Germinal center (tissue), 1 donor: ENCODE measurements around the gene RPLP2.

ENCODE experiments used
- DNase-seq: peaks from one replicate; pipeline ENCODE4 v3.0.0; 2012; ENCODE audit warnings: mixed read lengths, low spot score

Gene RPLP2

DNA sequence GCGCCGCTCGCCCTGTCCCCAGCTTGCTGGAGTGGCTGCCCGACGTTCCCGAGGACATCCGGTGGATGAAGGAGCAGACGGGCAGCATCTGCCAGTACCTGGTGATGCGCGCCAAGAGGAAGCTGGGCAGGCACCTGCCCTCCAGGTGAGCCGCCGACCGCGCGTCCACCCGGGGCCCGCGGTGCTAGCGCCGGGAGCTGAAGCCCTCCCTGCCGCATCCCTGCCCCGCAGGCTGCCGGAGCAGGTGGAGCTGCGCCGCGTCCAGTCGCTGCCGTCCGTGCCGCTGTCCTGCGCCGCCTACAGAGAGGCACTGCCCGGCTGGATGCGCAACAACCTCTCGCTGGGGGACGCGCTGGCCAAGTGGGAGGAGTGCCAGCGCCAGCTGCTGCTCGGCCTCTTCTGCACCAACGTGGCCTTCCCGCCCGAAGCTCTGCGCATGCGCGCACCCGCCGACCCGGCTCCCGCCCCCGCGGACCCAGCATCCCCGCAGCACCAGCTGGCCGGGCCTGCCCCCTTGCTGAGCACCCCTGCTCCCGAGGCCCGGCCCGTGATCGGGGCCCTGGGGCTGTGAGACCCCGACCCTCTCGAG is 14.6 kb downstream of the RPLP2 start:
- no peak for DNase-seq

DNA sequence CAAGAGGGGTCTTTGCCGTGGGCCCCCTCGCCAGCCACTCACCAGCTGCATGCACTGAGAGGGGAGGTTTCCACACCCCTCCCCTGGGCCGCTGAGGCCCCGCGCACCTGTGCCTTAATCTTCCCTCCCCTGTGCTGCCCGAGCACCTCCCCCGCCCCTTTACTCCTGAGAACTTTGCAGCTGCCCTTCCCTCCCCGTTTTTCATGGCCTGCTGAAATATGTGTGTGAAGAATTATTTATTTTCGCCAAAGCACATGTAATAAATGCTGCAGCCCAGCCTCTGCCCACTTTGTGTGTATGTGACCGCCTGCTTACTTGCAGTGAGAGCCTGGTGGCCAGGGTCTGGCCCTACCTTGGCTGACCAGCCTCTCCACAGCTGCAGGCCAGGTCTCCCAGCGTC is 15.2 kb downstream of the RPLP2 start:
- no peak for DNase-seq

DNA sequence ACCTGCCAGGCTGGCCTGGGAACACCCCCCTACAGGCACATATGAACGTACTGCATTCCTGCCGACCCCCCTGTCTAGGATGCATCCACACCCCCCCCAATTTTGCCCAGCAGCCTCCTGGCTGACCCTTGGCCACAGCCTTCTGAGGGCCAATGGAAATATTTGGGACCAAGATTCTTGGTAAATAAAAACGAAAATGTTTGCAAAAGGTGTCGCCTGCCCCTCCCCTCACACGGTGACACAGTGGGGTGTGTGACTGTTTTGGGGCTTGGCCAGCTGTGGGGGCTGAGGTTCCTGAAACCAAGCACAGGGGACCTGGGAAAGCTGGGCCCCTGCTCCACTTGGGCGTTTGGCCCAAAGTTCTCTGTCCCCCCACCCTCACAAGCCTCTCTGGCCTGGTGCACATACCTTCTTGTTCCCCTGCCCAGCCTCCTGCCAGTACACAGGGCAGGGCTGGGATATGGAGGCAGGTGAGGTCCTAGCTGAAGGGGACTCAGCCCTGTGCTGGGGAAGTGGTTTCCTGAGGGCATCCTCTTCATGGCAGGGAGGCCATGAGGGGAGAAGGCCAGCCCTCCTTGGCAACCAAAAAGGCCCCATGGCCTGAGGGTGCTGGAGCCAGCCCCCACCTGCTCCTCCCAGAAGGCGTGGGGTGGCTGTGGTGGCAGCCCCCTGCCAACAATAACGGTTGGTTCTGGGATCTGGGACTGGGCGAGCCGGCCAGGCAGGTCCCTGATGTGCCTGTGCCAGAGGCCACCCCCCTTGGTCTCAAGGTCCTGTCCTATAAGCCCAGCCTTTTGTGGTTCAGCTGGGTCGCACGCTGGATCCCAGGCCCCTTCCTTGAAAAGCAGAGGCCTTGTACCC is 15.8 kb downstream of the RPLP2 start:
- no peak for DNase-seq

DNA sequence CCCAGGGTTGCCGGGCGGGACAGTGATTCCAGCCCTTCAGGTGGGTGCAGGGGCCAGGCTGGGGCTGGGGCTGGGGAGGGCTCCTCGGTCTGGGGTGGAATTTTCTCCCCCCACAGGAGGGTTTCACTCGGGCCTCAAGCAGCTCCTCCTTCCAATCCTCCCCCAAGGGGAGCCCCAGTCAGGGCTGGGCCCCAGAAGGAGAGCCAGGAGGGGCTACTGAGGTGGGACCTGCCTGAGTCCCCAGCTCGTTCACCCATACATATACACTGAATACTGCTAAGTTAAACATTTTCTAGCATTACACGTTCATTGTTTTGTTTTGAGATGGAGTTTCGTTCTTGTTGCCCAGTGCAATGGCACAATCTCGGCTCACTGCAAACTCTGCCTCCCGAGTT is 16.5 kb downstream of the RPLP2 start:
- DNase-seq, result no peak

DNA sequence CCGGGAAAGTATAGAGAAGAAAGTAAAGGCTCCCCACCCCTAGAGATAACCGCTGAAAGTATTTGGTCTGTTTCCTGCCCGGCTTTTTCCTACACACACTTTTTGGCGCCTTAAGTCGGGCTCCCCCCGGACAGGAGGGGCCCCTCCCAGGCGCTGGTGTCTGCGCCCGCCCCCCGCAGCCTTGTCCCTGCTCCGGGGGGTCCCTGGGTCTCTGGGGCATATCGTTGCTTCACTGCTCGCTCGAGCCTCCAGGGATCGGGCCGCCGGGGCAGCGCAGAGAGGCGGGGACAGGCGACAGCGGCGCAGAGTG is 17.0 kb downstream of the RPLP2 start:
- DNase-seq, result no peak

DNA sequence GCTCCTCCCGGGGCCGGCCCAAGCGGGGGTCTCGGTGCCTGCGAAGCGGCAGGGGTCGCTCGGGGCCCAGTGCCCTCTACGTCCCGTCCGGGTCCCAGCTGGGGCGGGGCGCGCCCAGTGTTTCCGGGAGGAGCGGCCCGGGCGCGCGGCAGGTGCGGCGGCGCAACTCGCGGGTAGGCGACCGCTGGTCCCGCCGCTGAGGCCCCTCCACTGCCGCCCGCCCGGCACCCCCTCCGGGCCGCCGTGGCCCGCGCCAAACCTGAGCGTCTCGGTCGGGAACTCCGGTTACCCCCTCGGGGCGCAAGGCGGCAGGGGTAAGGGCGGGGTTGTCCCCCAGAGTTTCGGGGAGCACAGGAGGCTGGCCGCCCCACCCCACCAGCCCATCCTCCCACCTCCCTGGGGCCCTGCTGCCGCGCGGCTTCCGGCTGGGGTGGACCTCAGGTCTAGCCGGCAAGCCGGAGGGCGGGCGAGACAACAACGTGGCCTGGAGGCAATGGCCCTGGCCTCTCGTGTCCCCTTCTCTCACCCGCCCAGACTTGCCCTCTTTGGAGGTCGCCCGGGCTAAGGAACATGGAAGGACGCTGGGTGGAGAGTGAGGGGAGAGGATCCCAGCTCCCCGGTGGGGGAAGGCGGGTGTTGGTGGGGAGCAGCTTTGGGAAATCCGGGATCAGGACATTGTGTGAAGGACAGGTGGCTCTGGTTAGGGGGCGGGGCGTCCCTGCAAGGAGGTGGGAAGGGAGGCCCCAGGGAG is 17.6 kb downstream of the RPLP2 start:
- DNase-seq, result no peak

DNA sequence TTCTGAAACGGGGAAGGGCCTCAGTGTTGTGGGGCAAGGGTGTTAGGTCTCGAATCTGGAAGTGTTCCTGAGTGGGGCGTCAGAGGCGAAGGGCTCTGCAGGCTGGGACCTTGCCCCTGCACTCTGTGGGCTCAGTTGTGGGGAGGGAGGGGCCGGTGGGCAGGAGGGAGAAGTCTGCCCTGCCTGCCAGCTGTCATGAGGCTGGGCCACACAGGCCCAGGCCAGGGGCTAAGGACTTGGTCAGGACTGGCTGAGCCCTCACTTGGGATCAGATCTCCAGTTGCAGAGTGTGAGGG is 18.1 kb downstream of the RPLP2 start, which contains the start of gene CRACR2B:
TSS of gene CRACR2B (plus strand) at position 23 of the 296 bp plus-strand sequence. CDS start 689 bp downstream, outside the sequence.
- no peak for DNase-seq

DNA sequence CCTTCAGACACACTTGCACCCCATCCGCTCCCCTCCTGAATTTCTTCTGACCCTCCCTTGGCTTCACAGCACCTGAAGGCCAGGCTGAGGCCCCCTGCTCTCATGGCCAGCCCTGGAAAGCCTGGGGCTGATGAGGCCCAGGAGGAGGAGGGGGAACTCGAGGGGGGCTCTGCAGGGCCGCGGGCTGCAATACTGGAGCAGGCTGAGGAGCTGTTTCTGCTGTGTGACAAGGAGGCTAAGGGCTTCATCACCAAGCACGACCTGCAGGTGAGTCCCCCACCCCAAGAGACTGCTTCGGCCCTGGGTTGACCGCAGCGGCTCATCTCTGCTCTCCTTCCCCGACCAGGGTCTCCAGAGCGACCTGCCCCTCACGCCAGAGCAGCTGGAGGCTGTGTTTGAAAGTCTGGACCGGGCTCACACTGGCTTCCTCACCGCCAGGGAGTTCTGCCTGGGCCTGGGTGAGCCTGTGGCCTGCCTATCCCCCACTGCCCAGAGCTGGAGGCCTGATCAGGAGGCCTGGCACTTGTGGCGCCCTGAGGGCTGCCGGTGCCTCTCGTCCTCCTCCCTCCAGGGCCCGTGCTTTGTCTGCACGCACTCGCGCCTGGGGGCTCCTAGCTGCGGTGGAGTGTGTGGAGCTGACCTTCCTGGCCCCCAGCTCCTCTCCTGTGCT is 18.9 kb downstream of the RPLP2 start:
- no peak for DNase-seq

DNA sequence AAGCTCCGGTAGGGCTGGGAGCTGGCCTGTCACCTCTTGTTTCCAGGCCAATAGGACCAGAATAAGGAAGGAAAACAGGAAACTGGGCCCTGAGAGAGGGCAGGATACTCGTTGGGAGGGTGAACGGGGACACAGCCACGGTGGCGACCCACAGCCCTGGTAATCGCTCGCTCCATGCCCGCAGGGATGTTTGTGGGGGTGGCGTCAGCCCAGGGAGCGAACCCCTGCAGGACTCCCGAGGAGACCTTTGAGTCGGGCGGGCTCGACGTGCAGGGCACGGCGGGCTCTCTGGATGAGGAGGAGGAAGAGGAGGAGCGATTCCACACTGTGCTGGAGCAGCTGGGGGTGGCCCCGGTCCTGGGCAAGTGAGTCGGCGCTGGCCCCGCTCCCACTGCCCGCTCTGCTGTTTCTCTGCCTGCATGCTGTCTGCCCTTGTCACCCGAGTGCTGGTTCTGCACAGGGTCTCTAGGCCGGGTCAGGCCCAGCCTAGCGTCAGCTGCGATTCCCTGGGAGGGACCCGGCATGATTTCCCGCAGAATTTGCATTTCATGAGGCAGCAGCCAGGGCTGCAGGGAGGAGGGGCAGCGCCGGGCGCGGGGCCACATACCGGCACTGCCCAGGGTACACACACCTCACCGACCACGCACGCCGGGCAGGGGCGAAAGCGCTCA is 19.5 kb downstream of the RPLP2 start:
- no peak for DNase-seq

DNA sequence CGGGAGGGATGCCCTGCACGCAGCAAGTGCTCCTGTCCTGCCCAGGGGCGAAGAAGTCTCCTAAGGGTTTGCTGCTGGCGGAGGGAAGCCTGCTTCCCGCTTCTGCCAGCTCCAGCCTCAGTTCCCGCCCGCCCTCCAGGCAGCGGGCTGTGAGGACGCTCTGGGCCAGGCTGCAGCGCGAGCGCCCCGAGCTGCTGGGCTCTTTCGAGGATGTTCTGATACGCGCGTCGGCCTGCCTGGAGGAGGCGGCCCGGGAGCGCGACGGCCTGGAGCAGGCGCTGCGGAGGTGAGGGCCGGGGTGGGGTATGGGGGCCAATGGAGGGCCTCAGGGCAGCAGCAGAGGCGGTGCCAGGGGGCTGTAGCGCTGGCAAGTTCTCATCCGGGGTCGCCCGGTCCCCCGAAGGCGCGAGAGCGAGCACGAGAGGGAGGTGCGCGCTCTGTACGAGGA is 20.1 kb downstream of the RPLP2 start:
- DNase-seq, result no peak

DNA sequence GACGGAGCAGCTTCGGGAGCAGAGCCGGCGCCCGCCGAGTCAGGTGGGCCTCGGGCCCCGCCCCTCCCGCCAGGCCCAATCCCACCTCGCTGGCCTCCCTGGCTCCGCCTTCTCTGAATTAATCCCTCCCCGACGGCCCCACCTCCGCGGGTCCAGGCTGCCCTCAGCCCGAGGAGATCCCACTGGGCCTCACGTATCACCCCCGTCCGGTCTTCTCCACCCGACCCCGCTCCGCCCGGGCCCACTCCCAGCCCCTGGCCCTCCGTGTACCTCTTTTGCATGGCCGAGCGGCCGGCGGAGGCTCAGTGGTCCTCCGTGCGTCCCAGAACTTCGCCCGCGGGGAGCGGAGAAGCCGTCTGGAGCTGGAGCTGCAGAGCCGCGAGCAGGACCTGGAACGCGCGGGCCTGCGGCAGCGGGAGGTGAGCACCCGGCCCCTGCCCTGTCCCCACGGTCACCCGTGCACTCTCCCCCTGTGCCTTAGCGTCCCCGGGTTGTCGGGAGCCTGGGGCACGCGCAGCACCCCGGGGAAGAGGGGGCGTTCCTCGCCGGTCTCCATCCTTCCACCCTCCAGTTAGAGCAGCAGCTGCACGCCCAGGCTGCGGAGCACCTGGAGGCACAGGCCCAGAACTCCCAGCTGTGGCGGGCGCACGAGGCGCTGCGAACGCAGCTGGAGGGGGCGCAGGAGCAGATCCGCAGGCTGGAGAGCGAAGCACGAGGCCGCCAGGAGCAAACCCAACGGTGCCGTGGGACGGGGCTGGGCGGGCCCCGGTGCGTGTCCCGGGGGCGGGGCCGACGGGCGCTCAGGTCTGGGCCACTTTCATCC is 20.7 kb downstream of the RPLP2 start:
- peak; percentile 85 for DNase-seq

DNA sequence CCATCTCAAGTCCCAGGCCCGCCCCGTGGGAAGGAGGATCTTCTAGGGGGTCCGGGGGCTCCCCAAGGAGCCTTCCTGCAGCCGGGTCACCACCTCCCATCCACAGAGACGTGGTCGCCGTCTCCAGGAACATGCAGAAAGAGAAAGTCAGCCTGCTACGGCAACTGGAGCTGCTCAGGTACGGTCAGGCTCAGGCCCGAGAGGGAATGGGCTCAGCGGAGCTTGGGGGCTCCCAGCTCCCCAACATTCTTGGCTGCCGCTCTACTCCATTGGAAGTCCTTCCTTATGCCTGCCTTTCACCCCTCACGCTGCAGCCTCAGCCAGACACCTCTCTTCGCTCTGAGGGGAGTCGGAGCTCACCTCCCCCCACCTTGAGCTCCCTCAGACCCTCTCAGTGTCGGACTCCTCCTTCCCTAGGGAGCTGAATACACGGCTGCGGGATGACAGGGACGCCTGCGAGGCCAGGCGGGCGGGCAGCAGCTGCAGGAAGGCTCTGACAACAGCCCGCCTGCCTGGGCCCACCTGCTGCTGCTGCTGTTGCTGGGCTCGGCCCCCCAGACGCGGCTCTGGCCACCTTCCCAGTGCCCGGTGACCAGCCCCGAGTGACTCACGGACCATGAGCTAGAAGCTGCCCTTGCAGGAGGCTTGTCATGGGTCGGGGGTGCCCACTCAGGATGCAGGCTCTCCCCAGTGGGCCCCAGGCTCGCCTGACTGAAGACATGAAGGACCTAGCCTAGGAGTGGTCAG is 21.5 kb downstream of the RPLP2 start:
- DNase-seq, result no peak

DNA sequence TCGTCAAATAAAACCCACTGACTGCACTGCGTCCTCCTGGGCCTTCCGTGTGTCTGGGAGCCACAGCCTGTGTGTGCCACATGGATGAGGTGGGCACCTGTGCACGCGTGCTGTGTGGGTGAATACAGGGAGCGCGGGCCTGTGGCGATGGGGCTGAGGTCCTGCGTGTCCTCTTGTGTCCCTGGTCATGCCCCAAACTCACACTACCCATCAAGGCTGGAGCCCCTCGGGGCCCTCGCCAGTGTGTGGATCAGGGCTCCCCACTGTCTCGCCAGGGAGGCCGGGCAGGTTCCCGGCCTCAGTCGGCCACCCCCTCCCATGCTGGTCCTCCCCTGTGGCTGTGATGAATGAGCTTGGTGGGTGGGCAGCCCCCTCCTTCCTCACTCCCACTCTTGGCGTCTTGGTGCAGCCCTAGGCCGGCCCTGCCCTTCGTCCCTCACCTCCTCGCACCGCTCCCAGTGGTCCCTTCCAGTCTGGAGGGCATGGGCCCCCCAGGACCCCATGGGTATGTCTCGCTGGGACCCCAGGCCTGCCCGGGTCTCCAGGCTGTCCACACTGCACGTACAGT is 22.3 kb downstream of the RPLP2 start:
- no peak for DNase-seq

DNA sequence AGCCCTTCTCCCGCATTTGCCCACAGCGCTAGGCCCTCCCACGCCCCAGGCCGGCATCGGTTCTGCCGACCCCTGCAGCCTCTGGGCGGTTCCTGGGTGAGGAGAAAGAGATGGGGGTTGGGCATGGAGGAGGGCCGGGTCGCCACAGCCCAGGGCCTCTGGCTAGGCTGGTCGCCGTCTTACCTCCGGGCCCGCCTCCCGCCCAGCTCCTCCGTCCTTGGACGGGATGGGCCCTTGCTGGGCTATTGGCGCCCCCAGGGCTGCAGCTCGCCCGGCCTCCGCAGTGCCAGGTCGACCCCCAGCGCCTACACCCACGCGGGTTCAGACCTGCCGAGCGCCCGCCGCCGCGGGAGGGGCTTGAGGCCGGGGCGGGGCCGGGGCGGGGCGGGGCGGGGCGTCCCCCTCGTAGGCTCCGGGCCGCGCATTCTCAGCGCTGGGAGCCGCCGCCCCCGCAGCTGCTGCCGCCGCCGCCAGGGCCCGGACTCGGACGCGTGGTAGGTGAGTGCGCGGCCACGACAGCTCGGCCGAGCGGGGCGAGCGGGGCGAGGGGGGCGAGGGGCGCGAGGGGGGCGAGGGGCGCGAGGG is 22.9 kb downstream of the RPLP2 start, which contains the start of gene CD151:
TSS of gene CD151 (plus strand) at position 424 of the 585 bp plus-strand sequence. CDS start 3,118 bp downstream, outside the sequence.
- DNase-seq, result peak; percentile 73

DNA sequence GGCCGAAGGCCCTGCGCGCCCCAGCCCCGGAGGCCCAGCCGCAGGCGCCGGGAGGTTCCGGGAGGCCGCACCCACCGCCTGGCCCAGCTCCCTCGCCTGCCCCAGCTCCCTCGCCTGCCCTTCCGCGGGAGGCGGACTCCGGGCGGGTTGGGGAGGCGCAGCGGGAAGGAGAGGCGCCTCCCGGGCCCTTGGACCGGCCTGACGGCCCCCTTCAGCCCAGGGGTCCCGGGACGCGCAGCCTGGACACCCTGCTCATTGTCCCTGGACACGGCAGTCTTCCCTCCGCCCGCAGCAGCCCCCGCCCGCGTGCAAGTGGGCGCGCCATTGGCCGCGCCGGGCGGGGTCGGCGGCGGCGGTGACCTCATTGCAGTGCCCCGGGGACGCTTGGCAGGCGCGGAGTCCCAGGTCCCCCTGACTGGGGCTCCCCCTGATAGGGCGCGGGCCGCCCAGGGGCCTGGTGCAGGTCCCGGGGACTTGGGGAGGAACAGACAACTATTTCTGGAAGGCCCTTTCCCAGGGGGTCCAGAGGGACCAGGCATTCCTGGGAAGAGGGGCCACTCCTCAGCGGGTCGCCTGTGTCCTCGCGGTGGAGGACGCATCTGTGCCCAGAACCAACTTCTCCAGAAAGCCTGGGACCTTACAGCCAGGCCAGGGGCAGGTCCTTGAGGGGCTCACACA is 23.5 kb downstream of the RPLP2 start:
- no peak for DNase-seq

DNA sequence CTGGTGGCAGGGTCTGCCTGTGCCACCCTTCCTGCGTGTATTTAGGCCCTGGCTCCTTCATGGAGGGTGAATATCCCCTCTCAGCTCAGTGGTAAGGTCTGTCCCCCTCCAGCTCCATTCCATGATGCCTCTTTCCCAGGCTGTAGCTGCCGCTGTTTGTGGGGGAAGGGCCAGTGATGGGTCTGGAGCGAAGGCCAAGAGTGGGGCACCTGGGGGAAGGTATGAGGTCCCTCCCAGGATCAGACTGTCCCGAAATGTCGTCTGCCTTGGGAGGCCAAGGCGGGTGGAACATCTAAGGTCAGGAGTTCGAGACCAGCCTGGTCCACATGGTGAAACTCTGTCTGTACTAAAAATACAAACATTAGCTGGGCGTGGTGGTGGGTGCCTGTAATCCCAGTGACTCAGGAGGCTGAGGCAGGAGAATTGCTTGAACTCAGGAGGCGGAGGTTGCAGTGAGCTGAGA is 24.1 kb downstream of the RPLP2 start:
- no peak for DNase-seq

DNA sequence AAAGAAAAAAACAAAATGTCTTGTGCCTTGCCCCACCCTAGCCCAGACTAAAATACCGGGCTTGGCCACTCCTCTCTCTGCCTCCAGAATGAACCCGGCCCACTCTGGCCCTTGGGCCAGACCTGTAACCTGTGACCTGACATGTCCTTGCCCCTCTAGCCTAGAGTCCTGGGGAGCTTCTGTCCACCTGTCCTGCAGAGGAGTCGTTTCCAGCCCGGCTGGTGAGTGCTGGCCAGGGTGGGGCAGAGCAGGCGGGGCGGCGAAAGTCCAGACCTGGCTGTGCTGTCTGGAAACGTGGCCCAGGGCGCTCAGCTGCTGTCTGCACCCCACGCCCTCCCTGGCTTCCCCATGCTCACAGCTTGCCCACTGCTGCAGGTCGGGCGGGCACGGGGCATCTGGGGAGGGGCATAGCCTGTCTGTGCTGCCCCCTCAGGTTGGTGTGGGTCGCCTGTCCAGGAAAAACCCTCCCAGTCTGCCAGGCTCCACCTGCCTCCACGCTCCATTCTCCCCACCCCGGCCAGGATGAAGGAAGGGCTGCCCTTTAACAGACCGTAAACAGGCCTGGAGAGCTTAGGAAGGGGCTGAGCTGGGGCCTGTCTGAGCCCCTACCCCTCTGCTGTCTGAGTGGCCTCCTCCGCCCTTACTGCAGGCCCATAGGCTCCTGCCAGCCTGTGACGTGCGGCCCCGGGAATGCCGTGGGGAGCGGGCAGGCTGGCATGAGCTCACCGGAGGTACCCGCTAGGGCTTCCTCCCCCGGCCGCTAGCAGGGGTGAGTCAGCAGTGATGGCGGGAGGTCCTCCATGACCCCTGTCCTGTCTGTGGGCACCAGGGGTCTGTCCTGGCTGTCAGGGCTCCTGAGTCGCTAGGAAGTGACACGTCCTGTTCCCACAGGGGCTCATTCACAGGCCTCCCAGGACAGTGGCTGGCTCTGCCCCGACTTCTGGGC is 24.9 kb downstream of the RPLP2 start:
- no peak for DNase-seq

DNA sequence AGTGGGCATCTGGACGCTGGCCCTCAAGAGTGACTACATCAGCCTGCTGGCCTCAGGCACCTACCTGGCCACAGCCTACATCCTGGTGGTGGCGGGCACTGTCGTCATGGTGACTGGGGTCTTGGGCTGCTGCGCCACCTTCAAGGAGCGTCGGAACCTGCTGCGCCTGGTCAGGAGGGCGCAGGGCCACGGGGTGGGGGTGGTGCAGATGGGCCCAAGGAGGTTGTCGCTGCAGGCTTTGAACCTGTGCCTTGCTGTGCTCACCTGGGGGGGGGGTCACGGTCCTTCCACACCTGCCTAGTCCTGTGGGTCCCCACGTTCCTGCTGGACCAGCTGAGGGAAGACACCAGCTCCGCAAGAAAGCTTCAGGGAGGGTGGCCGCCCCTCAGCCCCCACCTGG is 26.5 kb downstream of the RPLP2 start:
- no peak for DNase-seq
